ENCODE results near the gene DUOX1.
A peak's percentile ranks its signal among the peaks of the same experiment; 100 is the strongest.

DUOX1 gene

DNA sequence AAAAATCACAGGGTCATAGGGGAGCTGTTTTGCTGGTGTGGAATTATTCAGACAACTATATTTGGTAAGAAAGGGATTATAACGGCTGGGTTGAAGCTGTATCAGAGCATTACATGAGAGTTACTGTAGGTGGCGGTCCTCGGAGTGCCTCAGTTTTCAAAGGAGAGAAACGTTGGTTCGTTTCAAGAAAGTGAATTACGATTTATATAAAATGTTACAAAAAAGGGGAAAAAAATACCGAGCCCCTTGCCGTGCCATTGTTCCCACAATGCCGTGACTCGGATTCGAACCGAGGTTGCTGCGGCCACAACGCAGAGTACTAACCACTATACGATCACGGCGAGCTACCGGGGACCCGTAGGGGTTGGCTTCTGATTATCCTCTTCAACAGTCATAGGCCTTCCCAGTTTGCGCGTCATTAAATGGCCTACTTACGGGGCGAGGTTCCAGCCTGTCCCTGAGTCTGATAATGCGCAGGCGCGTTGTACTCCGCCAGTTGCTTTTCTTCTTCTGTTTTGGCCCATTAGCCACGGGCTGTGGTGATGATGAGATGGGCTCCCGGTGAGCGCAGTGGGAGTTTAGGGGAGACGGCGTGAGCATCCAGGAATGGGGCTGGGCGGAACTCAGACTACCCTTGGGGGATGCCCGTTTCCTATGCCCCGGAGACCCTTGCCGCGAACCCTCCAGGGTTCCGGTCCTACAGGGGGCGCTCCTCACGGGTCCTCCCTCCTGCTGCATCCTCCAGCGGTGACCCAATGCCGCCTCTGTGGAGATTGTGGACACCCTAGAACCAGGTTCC lies 68.7 kb downstream of the DUOX1 start:
- DNase-seq = peak; percentile 96

DNA sequence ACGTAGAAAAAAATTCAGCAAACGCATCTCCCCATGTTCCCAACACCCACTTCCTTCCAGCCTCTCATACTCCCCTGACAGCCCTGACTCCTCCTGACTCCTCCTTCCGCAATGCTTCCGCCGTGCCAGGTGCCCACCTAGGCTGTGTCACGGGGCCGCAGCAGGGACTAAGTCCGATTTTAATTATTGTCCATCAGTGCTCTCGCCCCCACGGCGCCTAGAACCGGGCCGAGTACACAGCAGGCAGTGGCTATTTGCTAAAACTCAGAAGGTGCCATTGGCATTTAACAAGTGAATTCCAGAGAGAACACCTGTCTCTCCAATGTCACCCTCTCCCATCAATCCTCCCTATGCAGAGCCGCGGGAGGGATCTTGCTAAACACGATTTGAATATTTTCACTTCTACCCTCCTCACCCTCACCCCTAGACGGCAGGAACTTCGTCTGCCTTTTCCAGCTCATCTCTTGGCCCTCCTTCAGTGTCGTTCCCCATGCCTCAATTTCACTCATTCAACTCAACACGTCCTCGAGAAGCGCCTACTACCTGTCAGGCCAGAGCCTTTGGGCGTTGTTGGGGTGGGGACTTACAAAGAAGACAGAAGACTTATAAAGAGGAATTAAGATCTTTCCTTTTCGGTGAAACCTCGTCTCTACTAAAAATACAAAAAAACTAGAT lies 69.5 kb downstream of the DUOX1 start:
- DNase-seq = peak; percentile 8

DNA sequence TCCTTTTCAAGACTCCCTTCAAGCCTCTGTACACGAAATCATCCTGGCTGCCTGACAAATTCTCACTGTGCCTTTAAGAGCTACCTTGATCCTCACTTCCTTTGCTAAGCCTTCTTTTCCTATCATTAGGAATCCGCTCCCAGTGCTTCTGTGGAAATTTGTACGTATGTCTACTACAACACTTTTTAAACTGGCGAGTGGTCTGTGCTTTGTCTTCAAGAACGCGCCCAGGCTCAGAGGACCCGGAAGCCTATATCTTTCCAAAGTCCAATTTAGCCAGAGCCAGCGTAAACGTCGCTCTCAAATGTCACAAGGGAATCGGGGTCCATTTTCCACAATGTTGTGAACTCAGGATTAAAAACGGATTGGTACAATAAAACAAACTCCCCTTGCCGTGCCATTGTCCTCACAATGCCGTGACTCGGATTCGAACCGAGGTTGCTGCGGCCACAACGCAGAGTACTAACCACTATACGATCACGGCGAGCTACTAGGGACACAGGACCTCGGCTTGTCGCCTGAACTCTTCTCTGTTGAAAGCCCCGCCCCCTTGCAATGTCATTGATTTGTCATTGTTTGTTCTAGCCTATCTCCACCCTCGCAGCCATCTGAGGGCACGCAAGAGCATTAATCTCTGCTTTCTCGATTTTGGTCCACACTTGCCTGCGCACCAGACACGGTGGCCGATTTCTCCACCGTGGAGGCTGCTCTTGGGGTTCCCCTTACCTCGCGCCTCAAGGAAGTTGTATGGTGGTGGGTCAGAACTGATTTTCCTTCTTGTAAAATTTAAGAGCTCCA lies 70.4 kb downstream of the DUOX1 start:
- DNase-seq = peak; percentile 93

DNA sequence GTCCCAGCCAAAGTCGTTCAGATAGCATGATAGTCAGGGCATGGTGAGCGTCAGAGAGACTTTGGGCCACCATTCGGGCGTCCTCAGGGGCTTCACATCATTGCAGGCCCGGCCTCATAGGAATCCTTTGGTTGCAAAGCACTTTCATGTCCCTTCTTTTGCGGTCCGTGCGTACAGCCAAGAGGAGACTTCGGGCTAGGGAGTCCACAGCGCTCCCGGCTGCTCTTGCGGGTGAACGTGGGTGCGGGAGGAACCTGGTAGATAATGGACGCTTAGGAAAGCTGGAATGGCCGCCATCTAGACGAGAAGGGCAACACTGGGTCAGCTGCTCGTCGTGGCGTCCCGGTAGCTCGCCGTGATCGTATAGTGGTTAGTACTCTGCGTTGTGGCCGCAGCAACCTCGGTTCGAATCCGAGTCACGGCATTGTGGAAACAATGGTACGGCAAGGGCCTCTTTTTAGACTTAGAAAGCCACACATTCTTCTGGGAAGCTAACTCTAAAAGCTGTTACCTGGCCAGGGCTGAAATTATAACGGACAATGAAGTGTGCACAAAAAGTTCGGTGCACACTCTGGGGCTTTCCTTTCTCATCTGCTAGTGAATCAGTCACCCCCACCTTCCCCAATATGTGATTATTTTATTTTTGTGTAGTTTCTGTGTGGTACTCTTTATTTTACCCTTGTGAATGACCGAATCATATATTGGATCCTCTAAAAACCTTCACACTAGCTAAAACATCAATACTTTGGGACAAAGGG lies 71.2 kb downstream of the DUOX1 start:
- peak; percentile 80 for DNase-seq

DNA sequence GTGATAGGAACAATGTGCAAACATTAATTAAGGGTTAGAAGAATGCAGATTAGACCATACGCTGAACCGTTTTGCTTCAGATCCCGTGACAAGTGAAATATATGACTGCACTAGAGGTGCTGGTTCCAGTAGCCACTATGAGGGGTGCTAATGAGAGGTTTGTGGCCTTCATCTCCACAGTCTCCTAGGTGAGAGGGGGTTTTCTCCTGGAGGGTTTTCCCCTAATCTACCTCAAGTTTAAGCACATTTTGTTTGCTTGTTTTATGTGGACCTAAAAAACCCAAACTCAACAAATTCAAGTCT lies 71.7 kb downstream of the DUOX1 start:
- DNase-seq = no peak

DNA sequence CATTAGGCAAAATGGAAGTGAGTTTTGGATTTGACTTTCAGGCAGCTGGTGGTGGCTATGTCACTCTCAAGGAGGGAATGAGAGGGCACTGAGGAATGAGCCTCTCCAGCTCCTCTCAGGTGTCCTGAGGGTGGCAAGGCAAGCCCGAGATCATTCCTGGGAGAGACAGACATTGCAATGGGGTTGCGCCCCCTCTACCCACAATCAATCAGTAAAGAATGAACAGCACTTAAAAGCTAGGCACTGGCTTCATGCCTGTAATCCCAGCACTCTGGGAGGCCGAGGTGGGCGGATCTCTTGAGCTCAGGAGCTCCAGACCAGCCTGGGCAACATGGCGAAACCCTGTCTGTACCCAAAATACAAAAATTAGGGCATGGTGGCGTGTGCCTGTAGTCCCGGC lies 72.1 kb downstream of the DUOX1 start:
- DNase-seq = no peak

DNA sequence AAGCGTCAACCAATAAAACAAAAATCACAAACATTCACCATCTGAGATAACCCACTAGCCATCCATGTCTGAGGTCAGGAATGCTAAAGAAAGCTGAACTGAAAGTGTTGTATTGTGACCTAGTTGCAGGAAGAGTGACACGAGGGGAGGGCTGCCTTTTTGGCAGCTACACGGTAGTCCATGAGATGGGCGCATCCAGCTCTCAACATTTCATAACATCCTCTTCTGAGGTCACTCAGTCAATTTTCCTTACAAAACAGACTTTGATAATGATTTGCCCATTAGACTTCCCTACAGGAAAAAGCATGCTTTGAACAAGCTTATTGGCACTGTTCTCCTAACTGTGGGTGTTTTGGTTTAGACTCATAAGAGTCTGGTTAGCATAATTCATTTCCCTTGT lies 73.4 kb downstream of the DUOX1 start:
- DNase-seq = peak; percentile 64

DNA sequence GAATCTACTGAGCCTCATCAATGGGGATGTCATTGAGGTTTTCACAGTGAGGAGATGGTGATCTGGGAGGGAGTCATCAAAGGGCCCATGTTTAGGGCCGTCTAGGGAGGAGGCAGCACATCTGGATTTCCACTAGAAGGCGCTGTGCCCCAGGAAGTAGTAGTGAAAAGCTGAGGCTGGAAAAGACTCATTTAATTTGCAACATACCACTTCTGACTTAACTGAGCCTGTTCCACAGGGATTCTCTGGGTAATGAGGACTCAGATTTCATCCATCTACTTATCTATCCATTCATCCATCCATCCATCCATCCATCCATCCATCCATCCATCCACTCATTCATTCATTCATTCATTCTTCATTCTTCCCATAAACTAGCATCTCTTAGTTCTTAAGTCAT lies 75.4 kb downstream of the DUOX1 start:
- DNase-seq = peak; percentile 76

DNA sequence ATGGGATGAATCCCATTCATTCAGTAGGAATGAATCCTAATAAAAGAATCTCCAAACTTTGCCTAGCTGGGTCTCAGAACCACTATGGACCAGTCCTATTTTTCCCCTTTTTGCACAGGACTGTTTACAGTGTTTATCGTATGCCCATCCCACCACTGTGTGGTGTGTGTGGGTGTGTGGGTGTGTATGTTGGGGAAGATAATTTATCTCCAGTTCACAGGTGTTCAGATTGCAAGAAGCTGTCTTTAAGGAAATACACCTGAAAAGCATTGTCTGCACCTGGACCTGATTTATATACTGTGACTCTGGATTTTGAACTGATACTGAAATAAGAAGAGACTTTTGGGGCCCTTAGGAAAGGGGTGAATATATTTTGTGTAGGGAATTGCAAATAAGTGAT lies 82.7 kb downstream of the DUOX1 start:
- DNase-seq = no peak

Data from inflammatory macrophage treated with lipopolysaccharide for 4 hours (primary cell).